Kidney (tissue), 14 donors: Measurements from ENCODE around the gene TRDMT1. TPM values are rescaled to one million over a fixed set of nuclear protein-coding genes. Genes with fewer than 3 reads are reported as not detected.

Experiments used
- DNase-seq, 5 donors: peaks; one replicate each; pipeline ENCODE4 v3.0.0-alpha.2; 2013 to 2020
- FAIRE-seq: peaks from 2 replicates; lab custom pipeline; 2012; peaks lifted over from hg19 to GRCh38; lab: Jason Lieb, UNC
- H3K27ac ChIP-seq, 2 donors: one replicate each; pipeline ENCODE4 v1.7.0; 2013; ENCODE audit warnings: low read depth in 2 of 2, low read length in 2 of 2, inconsistent platforms in 1 of 2
- H3K27me3 ChIP-seq: one replicate; pipeline ENCODE4 v1.7.1; 2013; ENCODE audit warnings: low read length, inconsistent platforms; ENCODE audit not compliant: control insufficient read depth, insufficient read depth
- H3K36me3 ChIP-seq, 3 donors: one replicate each; pipeline versions ENCODE4 v1.7.0 to v1.7.1; 2013; ENCODE audit warnings: low read length in 3 of 3, control low read depth in 1 of 3, inconsistent platforms in 1 of 3; ENCODE audit not compliant: insufficient read depth in 3 of 3, control insufficient read depth in 2 of 3
- H3K4me1 ChIP-seq, 3 donors: one replicate each; pipeline versions ENCODE4 v1.7.0 to v1.7.1; 2013; ENCODE audit warnings: low read length in 3 of 3, inconsistent platforms in 1 of 3, low read depth in 1 of 3; ENCODE audit not compliant: control insufficient read depth in 2 of 3, insufficient read depth in 2 of 3
- H3K4me3 ChIP-seq, 3 donors: one replicate each; pipeline versions ENCODE4 v1.7.0 to v1.8.1; 2013; ENCODE audit warnings: low read length in 3 of 3, control low read depth in 1 of 3, inconsistent platforms in 1 of 3
- H3K9ac ChIP-seq, 3 donors: one replicate each; pipeline versions ENCODE4 v1.7.0 to v1.7.1; 2013; ENCODE audit warnings: low read length in 3 of 3, control low read depth in 1 of 3, inconsistent platforms in 1 of 3
- H3K9me3 ChIP-seq, 3 donors: one replicate each; pipeline versions ENCODE4 v1.7.0 to v1.7.1; 2013; ENCODE audit warnings: low read length in 3 of 3, control low read depth in 1 of 3, inconsistent platforms in 1 of 3; ENCODE audit not compliant: control insufficient read depth in 2 of 3, insufficient read depth in 1 of 3
- intact Hi-C: fragments of 100-400 bp; cut with DNase I; formaldehyde crosslinking; loops from one replicate; pipeline ENCODE4 v1.11.1; 2022
- polyA plus RNA-seq: library from polyadenylated mRNA; stranded (reverse); fragments of 350-450 nt; fragmentation: Illumina TruSeq; extraction: RNeasy Lipid Tissue Mini Kit (QIAGEN cat#74804); gene quantifications from one replicate; pipeline ENCODE4 v1.2.3, GENCODE V29; 2014; ENCODE audit warnings: low read depth, low replicate concordance; ENCODE audit not compliant: insufficient read depth
- total RNA-seq: library from RNA; stranded (reverse); fragmentation: NEBNext Ultra II Directional; extraction: Animal tissue kit (Norgen Biotek cat#: 25700); gene quantifications from one replicate; pipeline ENCODE4 v1.2.1, GENCODE V29; 2021
- TF ChIP-seq, protein P1 (sequence below): IDR thresholded peaks from 3 replicates; pipeline ENCODE4 v1.5.1; 2012; ENCODE audit warnings: mild to moderate bottlenecking, moderate library complexity, borderline replicate concordance; ENCODE audit not compliant: insufficient read depth; ENCODE audit errors: extremely low read depth
- donor health status: control.
- donor health status: control.
- donor health status: control.
- donor health status: control.
- donor health status: control.
- donor health status: DM: yes; HTN: yes; CAD: no.
- donor health status: Normal renal cell carcinoma (clear cell type).

TRDMT1 gene
- total and polyA plus RNA-seq, 2 donors from 2014 or later = 2.0 to 11.0 TPM

- TF ChIP-seq, protein P1, sequence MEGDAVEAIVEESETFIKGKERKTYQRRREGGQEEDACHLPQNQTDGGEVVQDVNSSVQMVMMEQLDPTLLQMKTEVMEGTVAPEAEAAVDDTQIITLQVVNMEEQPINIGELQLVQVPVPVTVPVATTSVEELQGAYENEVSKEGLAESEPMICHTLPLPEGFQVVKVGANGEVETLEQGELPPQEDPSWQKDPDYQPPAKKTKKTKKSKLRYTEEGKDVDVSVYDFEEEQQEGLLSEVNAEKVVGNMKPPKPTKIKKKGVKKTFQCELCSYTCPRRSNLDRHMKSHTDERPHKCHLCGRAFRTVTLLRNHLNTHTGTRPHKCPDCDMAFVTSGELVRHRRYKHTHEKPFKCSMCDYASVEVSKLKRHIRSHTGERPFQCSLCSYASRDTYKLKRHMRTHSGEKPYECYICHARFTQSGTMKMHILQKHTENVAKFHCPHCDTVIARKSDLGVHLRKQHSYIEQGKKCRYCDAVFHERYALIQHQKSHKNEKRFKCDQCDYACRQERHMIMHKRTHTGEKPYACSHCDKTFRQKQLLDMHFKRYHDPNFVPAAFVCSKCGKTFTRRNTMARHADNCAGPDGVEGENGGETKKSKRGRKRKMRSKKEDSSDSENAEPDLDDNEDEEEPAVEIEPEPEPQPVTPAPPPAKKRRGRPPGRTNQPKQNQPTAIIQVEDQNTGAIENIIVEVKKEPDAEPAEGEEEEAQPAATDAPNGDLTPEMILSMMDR = no peak
- peaks cover 0 to 26% (median 24%) of the 10 kb centered on the region in 3 donors for H3K36me3 ChIP-seq
- FAIRE-seq (no peak), DNase-seq (no peak)
- no peaks in the 10 kb centered on the region for H3K9me3 ChIP-seq
- no peak overlapping the region for H3K27ac ChIP-seq
- intact Hi-C loops = no loop called here
- H3K27me3 ChIP-seq = no peaks in the 10 kb centered on the region
- H3K4me3 ChIP-seq = no peak overlapping the region
- no peak overlapping the region for H3K9ac ChIP-seq
- H3K4me1 ChIP-seq = peaks cover 0 to 5% (median 0%) of the 10 kb centered on the region in 3 donors
Observed at GRCh38 chr10:17234431-17234945, 33.0 kb upstream of the TRDMT1 start.

DNA sequence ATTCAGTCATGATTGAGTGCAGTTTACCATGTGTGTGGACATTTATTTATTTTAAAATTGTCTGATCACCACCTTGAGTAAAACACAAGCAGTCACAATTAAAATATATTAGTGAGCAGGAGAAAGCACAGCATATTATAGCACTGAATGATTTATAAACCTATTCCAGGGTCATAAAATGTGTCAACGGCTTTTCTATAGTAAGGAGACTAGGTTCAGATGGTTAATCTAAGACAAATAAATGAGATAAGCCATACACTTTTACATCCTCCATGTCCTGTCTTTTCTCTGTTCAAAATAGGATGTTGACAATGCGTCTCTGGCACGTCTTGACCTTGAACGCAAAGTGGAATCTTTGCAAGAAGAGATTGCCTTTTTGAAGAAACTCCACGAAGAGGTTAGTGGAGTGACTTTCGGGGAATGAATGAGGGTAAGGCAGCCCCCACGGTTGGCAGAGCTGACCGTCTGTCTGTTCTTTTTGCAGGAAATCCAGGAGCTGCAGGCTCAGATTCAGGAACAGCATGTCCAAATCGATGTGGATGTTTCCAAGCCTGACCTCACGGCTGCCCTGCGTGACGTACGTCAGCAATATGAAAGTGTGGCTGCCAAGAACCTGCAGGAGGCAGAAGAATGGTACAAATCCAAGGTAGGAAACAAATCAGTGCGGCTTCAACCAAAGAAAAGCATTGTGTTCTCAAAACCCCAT, 32.0 kb upstream of the TRDMT1 start:
- intact Hi-C loops = no loop called here
- H3K4me1 ChIP-seq = peaks cover 0 to 8% (median 0%) of the 10 kb centered on the region in 3 donors
- DNase-seq = no peak
- H3K9ac ChIP-seq = no peak overlapping the region
- peak overlapping the region in 1 of 3 donors; percentile 7 for H3K4me3 ChIP-seq
- H3K27ac ChIP-seq = no peak overlapping the region
- TF ChIP-seq, protein P1 = no peak
- no peaks in the 10 kb centered on the region for H3K27me3 ChIP-seq
- no peaks in the 10 kb centered on the region for H3K9me3 ChIP-seq
- no peak for FAIRE-seq
- H3K36me3 ChIP-seq = peaks cover 0 to 26% (median 24%) of the 10 kb centered on the region in 3 donors

- peaks cover 0 to 26% (median 24%) of the 10 kb centered on the region in 3 donors for H3K36me3 ChIP-seq
- peaks cover 0 to 8% (median 0%) of the 10 kb centered on the region in 3 donors for H3K4me1 ChIP-seq
- H3K27ac ChIP-seq = no peak overlapping the region
Observed at GRCh38 chr10:17232276-17232960, 30.9 kb upstream of the TRDMT1 start.

More at GRCh38 chr10:17232276-17232960, 30.9 kb upstream of the TRDMT1 start:
- intact Hi-C loops = no loop called here
- FAIRE-seq = no peak
- Histone ChIP-seq H3K9me3 (no peaks in the 10 kb centered on the region), H3K4me3 (peak overlapping the region in 1 of 3 donors; percentile 78), H3K27me3 (no peaks in the 10 kb centered on the region), H3K9ac (no peak overlapping the region)
- TF ChIP-seq, protein P1 = no peak
- no peak for DNase-seq
